Measurements from ENCODE around the gene AKR1C3. TPM values are rescaled to one million over a fixed set of nuclear protein-coding genes. Genes with fewer than 3 reads are reported as not detected.

The AKR1C3 gene
- 163 and 174 TPM in 2 replicates for total RNA-seq

GRCh38 chr10:5094265-5095205, at the start of gene AKR1C3:
AKR1C3 (plus strand) TSS chr10:5094414; CDS start chr10:5094445, 31 bp downstream.

Other genes starting within 250 kb of the AKR1C3 start
- 330 and 378 TPM in 2 replicates for gene AKR1C1, start 131.0 kb upstream of the AKR1C3 start, total RNA-seq
- 30.5 and 71.3 TPM in 2 replicates for gene AKR1C2, start 90.6 kb upstream of the AKR1C3 start, total RNA-seq
- not detected in 2 replicates for gene AKR1C8, start 90.7 kb downstream of the AKR1C3 start, total RNA-seq
- not detected in 2 replicates for gene AKR1C4, start 102.4 kb downstream of the AKR1C3 start, total RNA-seq